MM.1S (cell line): ENCODE results near the gene USP46.

Experiments
- CTCF ChIP-seq: fragments of 300-600 bp; sonication (generic); IDR thresholded peaks from 2 replicates; pipeline ENCODE4 v1.5.1; 2016; ENCODE audit warnings: antibody characterized with exemption, low read length, mixed read lengths
- EZH2 ChIP-seq: fragments of 300-600 bp; sonication (generic); optimal IDR thresholded peaks from 2 replicates; pipeline ENCODE3; 2017; ENCODE audit warnings: low read depth, mild to moderate bottlenecking, antibody characterized with exemption, low read length, mixed read lengths
- EZH2phosphoT487 ChIP-seq: fragments of 300-600 bp; sonication (generic); IDR thresholded peaks from 2 replicates; pipeline ENCODE4 v1.6.1; 2018; ENCODE audit warnings: antibody characterized with exemption, low read length

- no peak for TF ChIP-seq EZH2
- TF ChIP-seq CTCF: no peak
- TF ChIP-seq EZH2phosphoT487: no peak
Measured at GRCh38 chr4:52628543-52628942, 30.6 kb downstream of the USP46 start.
